MG63 (cell line): ENCODE data around the gene EXD2. TPM values are rescaled to one million over a fixed set of nuclear protein-coding genes. Genes with fewer than 3 reads are reported as not detected.
"Not testable (repeated sequence)": the region's sequence is repeated elsewhere in the genome, so short reads cannot be mapped to it uniquely, and the experiment has no call there.

Source experiments
- DNase-seq: peaks from one replicate; pipeline ENCODE4 v3.0.0-alpha.2; 2020
- H3K27me3 ChIP-seq: fragments of 250-450 bp; sonication (Bioruptor Pico); 2 replicates; pipeline ENCODE4 v1.5.1; 2020; ENCODE audit warnings: mild to moderate bottlenecking, moderate library complexity
- H3K36me3 ChIP-seq: fragments of 250-450 bp; sonication (Bioruptor Pico); 2 replicates; pipeline ENCODE4 v1.5.1; 2020; ENCODE audit warnings: mild to moderate bottlenecking, moderate library complexity
- H3K4me3 ChIP-seq: fragments of 250-450 bp; sonication (Bioruptor Pico); 2 replicates; pipeline ENCODE4 v1.5.1; 2020; ENCODE audit warnings: mild to moderate bottlenecking, moderate library complexity
- H3K9me3 ChIP-seq: fragments of 250-450 bp; sonication (Bioruptor Pico); 2 replicates; pipeline ENCODE4 v1.5.1; 2020; ENCODE audit warnings: mild to moderate bottlenecking, moderate library complexity
- total RNA-seq: library from RNA; depleted of rRNA; stranded (reverse); fragments of >200 nt; shearing (Covaris generic); gene quantifications from 2 replicates; pipeline ENCODE4 v1.2.3, GENCODE V29; 2014; ENCODE audit warnings: low replicate concordance; rRNA removed

The EXD2 gene
- total RNA-seq, 1 experiment from 2014 or later, result 11.4 TPM

GRCh38 chr14:69284170-69284569 is 92.9 kb downstream of the EXD2 start:
- DNase-seq, result no peak
- Histone ChIP-seq H3K36me3 (no peaks in the 10 kb centered on the region), H3K9me3 (no peaks in the 10 kb centered on the region), H3K27me3 (no peaks in the 10 kb centered on the region), H3K4me3 (no peak overlapping the region)

GRCh38 chr14:69285661-69286255 is 94.5 kb downstream of the EXD2 start:
- H3K4me3 ChIP-seq, result no peak overlapping the region
- no peaks in the 10 kb centered on the region for H3K9me3 ChIP-seq
- DNase-seq, result no peak
- H3K36me3 ChIP-seq, result no peaks in the 10 kb centered on the region
- H3K27me3 ChIP-seq, result no peaks in the 10 kb centered on the region

GRCh38 chr14:69287098-69288010 is 96.1 kb downstream of the EXD2 start:
- no peak overlapping the region for H3K4me3 ChIP-seq
- H3K27me3 ChIP-seq, result no peaks in the 10 kb centered on the region
- DNase-seq, result peak; percentile 38
- no peaks in the 10 kb centered on the region for H3K9me3 ChIP-seq
- H3K36me3 ChIP-seq, result no peaks in the 10 kb centered on the region

DNA sequence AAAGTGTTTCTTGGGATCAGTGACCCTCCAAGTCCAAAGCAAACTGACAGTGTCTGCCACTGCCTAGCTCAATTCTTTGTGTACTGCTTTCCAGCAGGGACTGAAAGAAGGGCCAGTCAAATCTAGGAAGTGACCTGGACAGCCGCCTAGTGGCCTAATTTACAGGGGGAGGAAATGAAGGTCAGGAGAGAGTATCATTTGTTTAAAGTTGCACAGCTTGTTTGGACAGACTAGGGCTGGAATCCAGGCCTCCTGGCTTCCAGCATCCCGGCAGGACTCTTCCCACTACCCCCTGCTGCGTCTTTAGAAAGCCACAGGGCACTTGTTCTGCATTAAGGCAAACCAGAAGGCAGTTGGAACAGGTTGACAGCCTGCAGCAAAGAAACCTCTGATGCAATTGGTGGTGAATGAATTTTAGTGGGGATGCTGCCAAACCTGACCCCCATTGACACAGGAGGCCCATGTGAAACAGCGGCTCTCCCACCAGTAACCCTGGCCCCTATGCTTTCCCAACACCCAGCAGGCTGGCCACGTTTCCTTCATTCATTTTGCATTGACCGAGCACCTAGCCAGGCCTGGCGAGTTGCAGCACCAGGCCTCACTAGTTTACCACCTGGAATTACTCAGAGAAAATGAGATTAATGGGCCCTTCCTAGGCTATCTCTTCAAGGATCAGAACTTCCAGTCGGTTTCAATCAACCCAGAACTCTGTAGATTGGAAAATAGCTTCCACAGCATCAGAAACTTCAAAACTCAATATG is 96.9 kb downstream of the EXD2 start:
- H3K9me3 ChIP-seq, result no peaks in the 10 kb centered on the region
- DNase-seq, result peak; percentile 72

DNA sequence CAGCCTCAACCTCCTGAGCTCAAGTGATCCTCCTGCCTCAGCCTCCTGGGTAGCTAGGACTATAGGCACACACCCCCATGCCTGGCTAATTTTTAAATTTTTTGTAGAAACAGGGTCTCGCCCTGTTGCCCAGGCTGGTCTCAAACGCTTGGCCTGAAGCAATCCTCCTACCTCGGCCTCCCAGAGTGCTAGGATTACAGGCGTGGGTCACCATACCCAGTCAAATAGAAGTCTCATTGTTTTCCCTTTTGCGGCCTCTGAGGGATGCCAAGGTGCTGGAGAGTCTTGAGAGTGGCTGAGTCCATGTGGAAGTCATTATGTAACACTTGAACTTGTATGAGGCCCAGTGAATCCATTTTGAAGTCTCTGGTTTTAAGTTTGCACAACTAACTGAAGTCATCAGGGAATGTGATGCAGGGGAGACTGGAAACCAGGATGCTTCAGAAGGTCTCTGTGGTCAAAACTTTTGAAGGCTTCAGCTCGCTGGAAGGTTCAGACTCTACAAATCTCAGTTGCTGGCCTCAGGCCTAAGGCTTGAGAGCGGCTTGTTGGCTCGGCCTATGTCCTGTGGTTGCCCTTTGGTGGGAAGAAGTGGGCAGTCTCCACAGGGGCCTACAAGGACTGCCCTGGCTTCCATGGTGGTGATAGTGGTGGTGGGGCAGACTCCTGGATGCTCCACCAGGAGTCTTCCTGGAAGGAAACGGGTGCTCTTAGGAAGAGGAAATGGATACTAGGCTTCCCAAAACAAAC is 97.8 kb downstream of the EXD2 start:
- Histone ChIP-seq H3K27me3 (no peaks in the 10 kb centered on the region), H3K36me3 (no peaks in the 10 kb centered on the region), H3K4me3 (no peak overlapping the region), H3K9me3 (no peaks in the 10 kb centered on the region)
- DNase-seq, result no peak

More for the DNA sequence above, 96.9 kb downstream of the EXD2 start:
- H3K27me3 ChIP-seq, result no peaks in the 10 kb centered on the region
- H3K36me3 ChIP-seq, result no peaks in the 10 kb centered on the region
- no peak overlapping the region for H3K4me3 ChIP-seq

GRCh38 chr14:69289811-69290520 is 98.7 kb downstream of the EXD2 start:
- H3K36me3 ChIP-seq, result no peaks in the 10 kb centered on the region
- DNase-seq, result no peak
- H3K9me3 ChIP-seq, result no peaks in the 10 kb centered on the region
- H3K4me3 ChIP-seq, result no peak overlapping the region
- no peaks in the 10 kb centered on the region for H3K27me3 ChIP-seq

DNA sequence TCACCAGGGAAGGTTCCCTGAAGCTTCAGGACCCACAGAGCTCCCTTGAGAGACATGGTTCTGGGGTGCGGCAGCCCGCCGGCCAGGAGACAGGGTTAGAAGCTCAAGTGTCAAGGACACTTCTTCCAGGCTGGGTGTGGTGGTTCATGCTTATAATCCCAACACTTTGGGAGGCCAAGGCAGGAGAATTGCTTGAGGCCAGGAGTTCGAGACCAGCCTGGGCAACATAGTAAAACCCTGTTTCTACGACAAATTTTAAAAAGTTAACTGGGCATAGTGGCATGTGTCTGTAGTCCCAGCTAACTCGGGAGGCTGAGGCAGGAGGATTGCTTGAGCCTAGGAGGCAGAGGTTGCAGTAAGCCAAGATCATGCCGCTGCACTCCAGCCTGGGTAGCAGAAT is 99.6 kb downstream of the EXD2 start:
- H3K27me3 ChIP-seq, DNase-seq, H3K4me3 ChIP-seq, H3K9me3 ChIP-seq, H3K36me3 ChIP-seq: not testable (repeated sequence)

- no peak for DNase-seq
- no peaks in the 10 kb centered on the region for H3K27me3 ChIP-seq
- H3K4me3 ChIP-seq, result no peak overlapping the region
- H3K9me3 ChIP-seq, result no peaks in the 10 kb centered on the region
- H3K36me3 ChIP-seq, result no peaks in the 10 kb centered on the region
Observed at GRCh38 chr14:69291396-69291795, 100.1 kb downstream of the EXD2 start.

DNA sequence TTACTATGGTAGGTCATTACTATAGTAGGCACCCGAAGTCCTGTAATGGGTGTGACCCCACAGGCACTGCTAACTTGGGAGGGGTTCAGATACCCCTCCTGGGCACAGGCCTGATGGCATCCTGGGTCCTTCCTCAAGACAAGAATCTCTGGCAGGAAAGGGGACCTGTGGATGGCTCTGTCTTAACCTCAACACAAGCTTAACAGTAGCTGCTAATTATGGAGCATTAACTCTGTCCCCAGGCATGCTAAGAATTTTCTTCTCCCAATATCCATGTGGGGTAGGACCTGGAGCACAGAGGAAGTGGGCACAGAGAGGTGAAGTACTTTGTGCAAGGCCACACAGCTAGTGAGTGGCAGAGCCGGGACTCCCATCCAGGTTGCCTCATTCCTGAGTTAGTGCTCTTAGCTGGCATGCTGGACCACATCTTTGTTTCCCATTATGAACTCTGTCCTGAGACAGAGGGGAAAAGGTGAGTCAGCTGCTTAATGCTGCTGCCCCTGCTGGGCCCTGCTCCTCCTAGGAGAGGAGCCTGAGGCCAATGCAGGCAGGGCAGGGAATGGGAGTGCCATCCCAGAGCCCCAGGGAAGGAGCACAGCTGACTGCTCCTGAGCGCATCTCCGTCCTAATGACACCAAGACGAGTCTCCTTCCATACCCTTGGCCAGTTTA is 100.7 kb downstream of the EXD2 start:
- Histone ChIP-seq H3K27me3 (no peaks in the 10 kb centered on the region), H3K4me3 (no peak overlapping the region), H3K36me3 (no peaks in the 10 kb centered on the region), H3K9me3 (no peaks in the 10 kb centered on the region)
- peak; percentile 55 for DNase-seq

Other genes starting within 250 kb of the EXD2 start
- gene ACTN1, start 212.2 kb upstream of the EXD2 start, total RNA-seq, result 61.9 and 80.5 TPM in 2 replicates
- 7.3 and 7.6 TPM in 2 replicates for gene DCAF5, start 38.4 kb upstream of the EXD2 start, total RNA-seq
- gene GALNT16, start 68.7 kb downstream of the EXD2 start, total RNA-seq, result 3.8 and 8.6 TPM in 2 replicates
- 173 and 248 TPM in 2 replicates for gene ERH, start 206.8 kb downstream of the EXD2 start, total RNA-seq
- gene SLC39A9, start 207.2 kb downstream of the EXD2 start, total RNA-seq, result 50.5 and 54.2 TPM in 2 replicates